WERI-Rb-1 (cell line): Measurements from ENCODE around the gene MSMP.

Experiments
- DNase-seq: peaks from one replicate; pipeline ENCODE4 v3.0.0-alpha.2; 2020
- H3K27ac ChIP-seq: fragments of 250-450 bp; sonication (Bioruptor Pico); 2 replicates; pipeline ENCODE4 v1.5.1; 2020; ENCODE audit warnings: mild to moderate bottlenecking, moderate library complexity
- H3K27me3 ChIP-seq: fragments of 250-450 bp; sonication (Bioruptor Pico); 2 replicates; pipeline ENCODE4 v1.5.1; 2021; ENCODE audit warnings: mild to moderate bottlenecking, low read depth, moderate library complexity; ENCODE audit not compliant: insufficient read depth, severe bottlenecking
- H3K36me3 ChIP-seq: fragments of 250-450 bp; sonication (Bioruptor Pico); 2 replicates; pipeline ENCODE4 v1.5.1; 2020; ENCODE audit warnings: mild to moderate bottlenecking, moderate library complexity
- H3K4me3 ChIP-seq: 2 replicates; pipeline ENCODE4 v1.5.1; 2011; ENCODE audit warnings: low read depth, mild to moderate bottlenecking, control low read depth, low read length
- H3K9me3 ChIP-seq: fragments of 250-450 bp; sonication (Bioruptor Pico); 2 replicates; pipeline ENCODE4 v1.5.1; 2021; ENCODE audit warnings: mild to moderate bottlenecking, moderate library complexity; ENCODE audit not compliant: severe bottlenecking
- TF ChIP-seq, protein P1 (sequence below): IDR thresholded peaks from 2 replicates; pipeline ENCODE4 v1.5.1; 2011; ENCODE audit warnings: low read depth, mild to moderate bottlenecking, control low read depth, inconsistent platforms, low read length

The MSMP gene

DNA sequence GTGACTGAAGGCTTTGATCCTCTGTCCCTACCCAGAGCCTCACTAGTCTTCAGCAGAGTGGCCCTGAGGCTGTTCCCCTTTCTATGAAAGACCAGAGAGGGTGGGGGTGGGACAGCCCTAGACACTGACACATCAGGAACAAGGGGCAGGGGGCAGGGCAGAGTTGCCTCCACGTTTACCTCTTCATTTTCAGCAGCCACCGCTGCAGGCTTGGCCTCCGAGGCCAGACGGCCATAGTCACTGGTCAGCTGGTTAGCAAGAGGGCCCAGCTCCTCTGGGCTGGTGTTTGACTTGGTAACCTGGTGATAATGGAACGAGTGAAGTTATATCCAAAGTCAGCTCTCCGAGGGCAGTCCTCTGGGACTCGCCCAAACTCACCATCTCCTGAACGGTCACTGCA lies 48.7 kb downstream of the MSMP start:
- no peaks in the 10 kb centered on the region for H3K27me3 ChIP-seq
- H3K9me3 ChIP-seq: no peaks in the 10 kb centered on the region
- no peak for DNase-seq
- no peak overlapping the region for H3K4me3 ChIP-seq
- TF ChIP-seq, protein P1, sequence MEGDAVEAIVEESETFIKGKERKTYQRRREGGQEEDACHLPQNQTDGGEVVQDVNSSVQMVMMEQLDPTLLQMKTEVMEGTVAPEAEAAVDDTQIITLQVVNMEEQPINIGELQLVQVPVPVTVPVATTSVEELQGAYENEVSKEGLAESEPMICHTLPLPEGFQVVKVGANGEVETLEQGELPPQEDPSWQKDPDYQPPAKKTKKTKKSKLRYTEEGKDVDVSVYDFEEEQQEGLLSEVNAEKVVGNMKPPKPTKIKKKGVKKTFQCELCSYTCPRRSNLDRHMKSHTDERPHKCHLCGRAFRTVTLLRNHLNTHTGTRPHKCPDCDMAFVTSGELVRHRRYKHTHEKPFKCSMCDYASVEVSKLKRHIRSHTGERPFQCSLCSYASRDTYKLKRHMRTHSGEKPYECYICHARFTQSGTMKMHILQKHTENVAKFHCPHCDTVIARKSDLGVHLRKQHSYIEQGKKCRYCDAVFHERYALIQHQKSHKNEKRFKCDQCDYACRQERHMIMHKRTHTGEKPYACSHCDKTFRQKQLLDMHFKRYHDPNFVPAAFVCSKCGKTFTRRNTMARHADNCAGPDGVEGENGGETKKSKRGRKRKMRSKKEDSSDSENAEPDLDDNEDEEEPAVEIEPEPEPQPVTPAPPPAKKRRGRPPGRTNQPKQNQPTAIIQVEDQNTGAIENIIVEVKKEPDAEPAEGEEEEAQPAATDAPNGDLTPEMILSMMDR: no peak
- peaks cover 93% of the 10 kb centered on the region for H3K36me3 ChIP-seq
- no peak overlapping the region for H3K27ac ChIP-seq

DNA sequence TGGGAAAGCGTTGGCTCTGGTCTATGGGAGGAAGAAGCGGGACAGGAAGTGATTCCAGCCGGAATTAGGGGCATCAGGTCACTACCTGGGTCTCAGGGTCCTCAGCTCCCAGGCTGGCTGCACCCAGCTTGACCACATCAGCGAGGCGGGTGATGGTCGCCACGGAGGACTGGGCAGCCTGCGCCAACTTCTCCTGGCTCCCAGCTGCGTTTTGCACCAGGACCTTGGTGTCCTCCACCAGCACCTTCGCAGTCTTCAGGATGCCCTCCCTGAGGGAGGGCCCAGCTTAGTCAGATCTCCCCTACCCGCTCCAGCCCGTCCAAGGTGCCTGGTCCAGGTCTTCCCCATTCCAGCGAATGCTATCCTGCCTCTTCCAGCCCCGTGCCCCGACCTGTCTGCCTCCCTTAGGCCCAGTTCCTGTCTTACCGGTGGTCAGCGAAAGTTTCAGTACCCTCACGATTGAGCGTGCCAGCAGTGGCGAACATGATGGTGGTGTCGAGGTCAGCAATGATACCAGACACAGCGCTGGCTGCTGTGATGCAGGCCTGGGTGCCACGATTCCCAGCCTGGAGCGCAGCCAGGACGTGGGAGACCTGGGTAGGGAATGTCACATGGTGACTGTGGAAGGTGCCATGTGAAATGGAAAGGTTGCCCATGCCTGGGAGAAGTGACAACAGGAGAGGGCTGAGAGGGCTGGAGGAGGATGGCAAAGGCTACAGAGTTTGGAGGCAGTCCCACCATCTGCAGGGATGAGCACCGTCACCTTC lies 50.0 kb downstream of the MSMP start:
- no peak for DNase-seq
- peaks cover 94% of the 10 kb centered on the region for H3K36me3 ChIP-seq
- no peak overlapping the region for H3K4me3 ChIP-seq
- no peak overlapping the region for H3K27ac ChIP-seq
- H3K27me3 ChIP-seq: no peaks in the 10 kb centered on the region
- TF ChIP-seq, protein P1: no peak
- H3K9me3 ChIP-seq: no peaks in the 10 kb centered on the region
